Calu3 (cell line): ENCODE measurements around the gene HOXB5. TPM values are rescaled to one million over a fixed set of nuclear protein-coding genes. Genes with fewer than 3 reads are reported as not detected.

ENCODE experiments used
- BruUV-seq: library from RNA; stranded (reverse); fragments of 400-500 nt; replicated peaks from 2 replicates; lab custom pipeline; 2021; lab: Mats Ljungman, UMichigan
- CTCF ChIA-PET: fragments of 300-600 bp; sonication (Branson Sonifier 250); formaldehyde crosslinking; loops from one replicate; lab custom pipeline; 2022; ENCODE audit warnings: antibody characterized with exemption; lab: Charles Lee
- DNase-seq: peaks from one replicate; pipeline ENCODE4 v3.0.0; 2022
- H3K27ac Mint-ChIP-seq: one replicate; pipeline ENCODE4 v1.8.0; 2022; ENCODE audit warnings: mixed read lengths; ENCODE audit not compliant: unreplicated experiment
- H3K27me3 Mint-ChIP-seq: one replicate; pipeline ENCODE4 v1.8.0; 2022; ENCODE audit warnings: mixed read lengths; ENCODE audit not compliant: unreplicated experiment
- H3K36me3 Mint-ChIP-seq: one replicate; pipeline ENCODE4 v1.8.0; 2022; ENCODE audit warnings: mild to moderate bottlenecking, moderate library complexity, mixed read lengths; ENCODE audit not compliant: insufficient read depth, unreplicated experiment
- H3K4me1 Mint-ChIP-seq: one replicate; pipeline ENCODE4 v1.8.0; 2022; ENCODE audit warnings: mild to moderate bottlenecking, low read depth, mixed read lengths; ENCODE audit not compliant: unreplicated experiment
- H3K4me3 Mint-ChIP-seq: one replicate; pipeline ENCODE4 v1.8.0; 2022; ENCODE audit warnings: mild to moderate bottlenecking, low read depth, moderate library complexity, mixed read lengths; ENCODE audit not compliant: unreplicated experiment
- H3K9me3 Mint-ChIP-seq: one replicate; pipeline ENCODE4 v1.8.0; 2022; ENCODE audit warnings: low read depth, mixed read lengths; ENCODE audit not compliant: unreplicated experiment
- intact Hi-C: fragments of 100-400 bp; cut with micrococcal nuclease; formaldehyde crosslinking; loops from one replicate; pipeline ENCODE4 v1.10.0; 2022; ENCODE audit not compliant: unreplicated experiment
- total RNA-seq: library from RNA; stranded (reverse); gene quantifications from 2 replicates; pipeline ENCODE4 v1.2.3, GENCODE V29; 2022
- TF ChIP-seq, protein P1 (sequence below): fragments of 200-600 bp; IDR thresholded peaks from one replicate; pipeline ENCODE4 v1.8.0; 2022; ENCODE audit warnings: antibody characterized with exemption; ENCODE audit not compliant: unreplicated experiment

The HOXB5 gene
- total RNA-seq, 1 experiment from 2014 or later: 48.5 TPM

DNA sequence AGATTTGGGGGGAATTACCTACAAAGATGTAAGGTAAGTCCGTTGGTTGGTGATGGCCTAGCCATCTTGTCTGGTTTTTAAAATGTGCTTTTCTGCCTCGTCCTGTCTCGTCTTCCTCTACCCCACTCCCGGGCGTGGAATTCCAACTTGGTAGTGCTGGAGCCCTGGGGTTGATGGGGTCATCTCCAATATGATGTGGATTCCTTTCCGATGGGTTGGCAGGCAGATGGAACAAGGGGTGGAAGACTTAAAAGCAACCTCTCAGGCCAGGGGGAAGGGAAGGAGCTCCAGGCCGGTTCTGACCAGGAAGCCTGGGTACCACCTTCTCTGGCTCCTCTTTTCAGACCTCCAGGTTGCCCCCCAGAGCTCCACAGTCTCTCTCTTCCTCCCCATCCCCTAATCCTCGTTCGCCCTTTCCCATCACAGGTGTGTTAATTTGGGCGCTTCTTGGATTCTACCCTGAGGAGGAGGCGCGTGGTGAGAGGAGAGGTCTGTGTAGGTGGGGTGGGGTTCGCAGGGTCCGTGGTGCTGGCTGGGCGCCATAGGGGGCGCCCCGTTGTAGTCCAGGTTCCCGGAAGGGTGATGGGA is 43.6 kb downstream of the HOXB5 start:
- Mint-ChIP-seq H3K27me3 (peaks cover 8% of the 10 kb centered on the region), H3K9me3 (no peaks in the 10 kb centered on the region), H3K4me1 (peaks cover 30% of the 10 kb centered on the region), H3K27ac (peak overlapping the region; percentile 58), H3K4me3 (peak overlapping the region; percentile 16), H3K36me3 (peaks cover 87% of the 10 kb centered on the region)
- peak; percentile 38 for DNase-seq
- intact Hi-C loops: no loop called here
- CTCF ChIA-PET: no interaction called here
- TF ChIP-seq, protein P1, sequence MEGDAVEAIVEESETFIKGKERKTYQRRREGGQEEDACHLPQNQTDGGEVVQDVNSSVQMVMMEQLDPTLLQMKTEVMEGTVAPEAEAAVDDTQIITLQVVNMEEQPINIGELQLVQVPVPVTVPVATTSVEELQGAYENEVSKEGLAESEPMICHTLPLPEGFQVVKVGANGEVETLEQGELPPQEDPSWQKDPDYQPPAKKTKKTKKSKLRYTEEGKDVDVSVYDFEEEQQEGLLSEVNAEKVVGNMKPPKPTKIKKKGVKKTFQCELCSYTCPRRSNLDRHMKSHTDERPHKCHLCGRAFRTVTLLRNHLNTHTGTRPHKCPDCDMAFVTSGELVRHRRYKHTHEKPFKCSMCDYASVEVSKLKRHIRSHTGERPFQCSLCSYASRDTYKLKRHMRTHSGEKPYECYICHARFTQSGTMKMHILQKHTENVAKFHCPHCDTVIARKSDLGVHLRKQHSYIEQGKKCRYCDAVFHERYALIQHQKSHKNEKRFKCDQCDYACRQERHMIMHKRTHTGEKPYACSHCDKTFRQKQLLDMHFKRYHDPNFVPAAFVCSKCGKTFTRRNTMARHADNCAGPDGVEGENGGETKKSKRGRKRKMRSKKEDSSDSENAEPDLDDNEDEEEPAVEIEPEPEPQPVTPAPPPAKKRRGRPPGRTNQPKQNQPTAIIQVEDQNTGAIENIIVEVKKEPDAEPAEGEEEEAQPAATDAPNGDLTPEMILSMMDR: no peak
- no TSS peak for BruUV-seq

DNA sequence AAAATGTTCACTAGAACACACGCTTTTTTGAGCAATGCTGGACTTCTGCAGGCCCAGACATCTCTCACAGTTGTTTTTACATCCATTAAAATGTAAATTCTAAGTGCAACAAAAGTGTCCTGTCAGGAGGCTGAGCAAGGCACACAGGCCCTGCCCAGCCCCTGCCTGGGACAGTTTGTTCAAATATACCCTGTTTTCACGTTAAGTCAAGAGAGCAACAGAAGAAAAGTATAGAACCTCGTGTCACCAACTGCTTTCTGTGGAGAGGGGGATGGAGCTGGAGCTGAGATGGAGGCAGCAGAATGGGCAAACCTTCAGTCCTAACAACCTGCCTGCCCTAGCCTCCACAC is 44.3 kb downstream of the HOXB5 start:
- DNase-seq: no peak
- intact Hi-C loops: no loop called here
- H3K9me3 Mint-ChIP-seq: no peaks in the 10 kb centered on the region
- peak overlapping the region; percentile 58 for H3K27ac Mint-ChIP-seq
- peaks cover 25% of the 10 kb centered on the region for H3K4me1 Mint-ChIP-seq
- TF ChIP-seq, protein P1: no peak
- peaks cover 15% of the 10 kb centered on the region for H3K27me3 Mint-ChIP-seq
- no TSS peak for BruUV-seq
- H3K36me3 Mint-ChIP-seq: peaks cover 87% of the 10 kb centered on the region
- CTCF ChIA-PET: no interaction called here
- no peak overlapping the region for H3K4me3 Mint-ChIP-seq

DNA sequence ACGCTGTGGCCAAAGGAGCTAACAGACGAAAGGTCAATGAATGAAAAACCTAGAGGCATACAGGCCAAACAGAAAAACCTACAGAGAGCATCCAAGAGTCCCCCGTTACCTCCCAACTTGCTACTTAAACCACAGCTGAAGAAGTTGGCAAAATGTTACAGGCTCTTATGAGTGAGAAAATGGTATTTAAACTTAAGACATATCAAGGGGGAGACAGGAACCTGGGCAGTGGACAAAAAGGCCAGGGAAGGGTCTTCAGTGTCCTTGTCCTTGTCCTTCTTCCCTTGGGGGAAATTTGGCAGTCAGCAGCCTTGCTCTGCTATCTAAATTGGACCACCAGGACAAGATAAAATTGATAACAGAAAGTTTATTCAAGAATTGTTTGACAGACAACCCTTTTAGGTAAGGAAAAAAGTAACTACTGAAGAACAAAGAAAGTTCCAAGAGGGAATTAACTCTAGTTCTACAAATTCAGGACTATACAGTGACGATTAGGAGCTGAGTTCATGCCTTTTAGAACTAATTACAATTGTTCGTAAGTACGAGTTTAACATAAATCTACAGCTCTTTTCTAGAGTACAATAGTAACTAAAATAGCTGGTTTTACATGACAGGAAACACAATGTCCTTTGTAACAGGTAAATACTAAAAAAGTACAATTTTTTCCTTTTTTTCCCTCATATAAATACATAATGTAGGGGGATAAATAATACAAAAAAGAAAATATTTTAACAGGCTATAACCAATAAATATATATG is 44.9 kb downstream of the HOXB5 start:
- H3K27ac Mint-ChIP-seq: peak overlapping the region; percentile 58
- BruUV-seq: no TSS peak
- H3K27me3 Mint-ChIP-seq: peaks cover 21% of the 10 kb centered on the region
- CTCF ChIA-PET: interaction anchor here (1.1 kb wide), 1 partner anchor 333 kb away, joined by 3 read pairs; no protein-coding TSS in a partner anchor
- peaks cover 87% of the 10 kb centered on the region for H3K36me3 Mint-ChIP-seq
- TF ChIP-seq, protein P1: no peak
- no peaks in the 10 kb centered on the region for H3K9me3 Mint-ChIP-seq
- intact Hi-C loops: no loop called here
- H3K4me1 Mint-ChIP-seq: peaks cover 25% of the 10 kb centered on the region
- no peak for DNase-seq
- peak overlapping the region; percentile 68 for H3K4me3 Mint-ChIP-seq

DNA sequence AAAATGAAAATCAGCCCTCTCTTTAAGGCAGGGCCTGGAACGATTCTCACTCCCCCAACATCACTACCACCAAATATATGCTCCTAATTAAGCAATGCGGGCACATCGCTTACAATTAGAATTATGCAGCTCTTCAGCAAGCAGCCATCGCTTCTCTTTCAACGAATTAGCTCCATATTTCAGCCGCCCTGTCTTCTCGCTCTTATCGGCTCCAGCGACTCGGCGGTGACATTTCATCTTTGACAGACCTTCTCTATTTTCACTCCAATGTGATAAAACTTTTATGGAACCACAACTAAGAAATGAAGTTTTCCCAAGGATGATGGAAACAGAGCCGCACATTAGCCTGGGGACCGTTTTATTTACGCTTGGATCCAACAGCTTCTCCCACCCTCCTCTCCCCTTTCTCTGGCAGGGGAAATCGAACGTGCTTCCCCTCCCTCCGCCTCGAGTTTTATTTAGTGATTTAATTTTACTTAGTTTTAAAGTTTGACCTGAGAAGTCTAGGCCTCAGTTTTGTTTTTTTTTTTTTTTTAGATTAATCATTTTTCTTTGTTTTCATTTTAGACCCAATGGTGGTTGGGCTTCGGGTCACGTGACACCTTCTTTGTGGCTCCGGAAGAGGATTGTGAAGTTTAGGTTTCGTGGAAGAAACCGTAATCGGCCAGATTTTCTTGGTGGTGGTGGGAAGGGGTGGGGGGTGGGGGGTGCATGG is 45.6 kb downstream of the HOXB5 start:
- peaks cover 28% of the 10 kb centered on the region for H3K27me3 Mint-ChIP-seq
- CTCF ChIA-PET: interaction anchor here (0.6 to 1.9 kb wide), 7 partner anchors 20 to 332 kb away, joined by 3 to 7 read pairs (median 4); no protein-coding TSS in a partner anchor
- TF ChIP-seq, protein P1: no peak
- peaks cover 24% of the 10 kb centered on the region for H3K4me1 Mint-ChIP-seq
- peaks cover 87% of the 10 kb centered on the region for H3K36me3 Mint-ChIP-seq
- peak; percentile 38 for DNase-seq
- H3K4me3 Mint-ChIP-seq: peak overlapping the region; percentile 68
- intact Hi-C loops: no loop called here
- peak overlapping the region; percentile 37 for H3K27ac Mint-ChIP-seq
- no peaks in the 10 kb centered on the region for H3K9me3 Mint-ChIP-seq
- no TSS peak for BruUV-seq
